NOMO-1 treated with dmso at 0.1 percent for 144 hours (cell line): ENCODE measurements around the gene LIPT2.
A peak's percentile ranks its signal among the peaks of the same experiment; 100 is the strongest.
"Not testable (repeated sequence)": the region's sequence is repeated elsewhere in the genome, so short reads cannot be mapped to it uniquely, and the experiment has no call there.

ENCODE experiments used
- DNase-seq: peaks from one replicate; lab custom pipeline; 2025; ENCODE audit not compliant: unreplicated experiment; lab: John Stamatoyannopoulos, UW

LIPT2 gene

DNA sequence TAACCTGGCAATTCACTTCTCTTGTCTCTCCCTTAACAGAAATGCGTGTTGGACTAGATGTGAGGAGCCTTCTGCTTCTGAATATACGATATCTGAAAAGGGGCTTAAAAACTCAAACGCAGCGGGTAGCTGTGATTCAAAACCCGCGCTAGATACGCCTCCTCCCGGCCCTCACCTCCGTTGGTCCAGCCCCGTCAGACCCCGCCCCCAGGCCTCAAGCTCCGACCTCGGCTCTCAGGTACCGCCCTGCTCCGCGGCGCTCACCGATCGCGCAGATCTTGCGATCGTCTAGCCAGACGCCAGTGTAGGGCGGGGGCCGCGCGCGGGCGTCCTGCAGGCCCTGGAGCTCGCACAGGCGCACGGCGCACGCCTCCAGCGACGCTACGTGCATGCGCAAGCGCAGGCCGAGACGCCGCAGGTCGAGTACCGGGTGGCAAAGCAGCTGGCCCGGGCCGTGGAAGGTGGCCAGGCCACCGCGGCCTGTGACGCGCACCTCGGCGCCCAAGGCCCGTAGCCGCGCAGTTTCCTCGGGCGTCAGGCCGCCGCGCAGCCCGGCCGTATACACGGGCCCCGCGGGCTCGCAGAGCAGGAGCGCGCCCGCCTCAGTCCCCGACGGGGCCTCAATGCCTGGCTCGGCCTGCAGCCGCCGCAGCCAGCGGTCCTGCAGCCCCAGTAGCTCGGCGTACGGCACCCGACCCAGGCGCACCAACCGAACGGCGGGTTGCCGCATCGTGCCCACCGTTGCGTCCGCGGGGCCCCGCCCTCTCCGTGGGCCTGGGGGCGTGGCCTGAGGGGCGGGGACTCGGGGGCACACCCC lies at the start of gene LIPT2:
TSS of gene LIPT2 (minus strand) at position 751 of the 817 bp plus-strand sequence. CDS start at position 730, 21 bp downstream.
- peak; percentile 98 for DNase-seq

DNA sequence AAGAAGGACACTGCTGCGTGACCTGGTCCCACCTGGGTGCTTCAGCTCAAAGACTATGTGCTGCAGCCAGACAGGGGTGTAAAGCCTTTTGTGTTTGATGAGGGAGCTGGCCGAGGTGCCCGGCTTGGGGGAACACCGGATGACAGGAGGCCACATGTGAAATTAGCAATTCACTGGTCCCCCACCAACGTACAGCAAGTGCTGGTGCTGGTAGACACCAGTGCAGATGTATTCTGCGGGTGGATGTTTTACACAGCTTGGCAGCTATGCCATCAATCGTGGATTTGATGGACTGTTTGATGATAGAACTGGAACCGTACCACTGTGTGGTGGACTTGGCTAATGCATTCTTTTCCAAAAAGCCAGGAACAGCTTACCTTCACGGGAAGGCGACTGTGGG lies 47.9 kb upstream of the LIPT2 start:
- DNase-seq = no peak

DNA sequence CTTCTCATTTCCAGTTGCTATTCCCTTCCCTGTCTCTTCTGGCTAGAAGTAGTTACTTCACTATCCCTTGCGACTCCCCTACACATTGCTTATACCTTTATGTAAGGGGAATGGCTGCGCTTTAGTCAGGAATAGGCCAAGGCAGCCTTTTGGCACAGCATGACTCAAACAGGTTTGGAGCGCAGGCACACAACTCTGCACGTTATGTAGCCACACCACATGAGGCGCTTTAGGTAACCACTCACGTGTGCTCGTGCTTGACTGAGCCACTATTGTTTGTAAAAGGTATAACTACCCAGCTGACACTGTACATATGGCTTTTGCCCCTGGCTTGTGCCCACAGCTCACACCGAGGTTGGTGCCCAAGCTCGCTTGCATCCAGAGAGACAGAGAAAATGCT lies 46.7 kb upstream of the LIPT2 start:
- DNase-seq = no peak

DNA sequence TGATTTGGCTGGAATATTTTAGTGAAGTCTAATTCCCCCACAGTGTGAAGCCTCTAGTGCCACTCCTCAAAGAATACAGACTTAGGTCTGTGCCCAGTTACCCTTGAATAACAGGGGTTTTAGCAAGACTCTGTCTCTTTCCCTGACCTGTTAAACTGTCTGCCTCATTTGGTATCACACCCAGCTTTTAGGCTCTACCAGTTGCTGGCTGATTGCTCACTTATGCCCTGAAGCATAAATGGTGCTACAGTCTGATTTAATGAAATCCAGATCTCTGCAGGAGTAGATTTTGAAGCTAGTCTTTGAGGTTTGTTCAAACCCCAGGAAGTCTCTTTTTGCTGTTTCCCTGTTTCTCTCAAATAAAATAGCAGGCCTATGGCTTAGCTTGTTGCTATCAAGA lies 45.2 kb upstream of the LIPT2 start:
- DNase-seq = no peak

DNA sequence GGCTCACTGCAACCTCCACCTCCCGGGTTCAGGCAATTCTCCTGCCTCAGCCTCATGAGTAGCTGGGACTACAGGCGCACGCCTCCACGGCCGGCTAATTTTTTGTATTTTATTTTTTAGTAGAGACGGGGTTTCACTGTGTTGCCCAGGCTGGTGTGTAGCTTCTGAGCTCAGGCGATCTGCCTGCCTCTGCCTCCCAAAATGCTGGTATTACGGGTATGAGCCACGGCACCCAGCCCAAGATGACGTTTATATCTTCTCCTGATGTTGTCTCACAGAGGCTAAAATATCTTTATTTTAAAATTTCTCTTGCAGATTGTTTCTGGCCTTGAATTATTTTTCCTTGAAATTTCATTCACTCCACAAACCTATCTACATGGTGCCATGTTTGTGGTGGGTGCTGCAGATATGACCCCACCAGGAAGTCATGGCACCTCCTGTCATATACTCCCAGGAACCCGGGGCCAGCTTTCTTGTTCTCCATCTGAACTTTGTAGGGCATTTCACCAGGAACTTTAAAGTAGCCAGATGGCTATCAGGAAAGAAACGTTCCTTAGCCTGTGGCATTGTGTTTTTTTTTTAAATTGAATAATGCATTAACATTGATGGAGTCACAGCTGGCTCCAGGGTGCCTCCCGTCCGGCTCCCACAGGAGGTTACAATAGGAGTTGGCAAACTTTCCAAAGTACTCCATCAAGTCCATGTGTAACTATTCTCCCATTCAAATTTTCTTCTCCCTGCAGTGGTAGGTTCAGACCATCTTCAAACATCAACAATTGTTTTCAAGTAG lies 42.0 kb upstream of the LIPT2 start:
- DNase-seq = no peak

DNA sequence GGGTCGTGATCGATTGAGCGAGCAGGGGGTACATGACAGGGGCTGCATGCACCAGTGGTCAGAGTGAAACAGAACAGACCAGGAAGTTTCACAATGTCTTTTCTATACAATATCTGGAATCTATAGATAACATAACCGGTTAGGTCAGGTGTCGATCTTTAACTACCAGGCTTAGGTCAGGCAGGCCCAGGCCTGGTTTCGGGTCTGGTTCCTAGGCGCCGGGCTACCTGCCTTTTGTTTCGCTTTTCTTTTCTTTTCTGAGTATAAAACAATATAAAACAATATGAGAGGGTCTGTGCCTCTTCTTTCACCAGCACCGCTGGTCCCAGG lies 41.4 kb upstream of the LIPT2 start:
- not testable (repeated sequence) for DNase-seq

DNA sequence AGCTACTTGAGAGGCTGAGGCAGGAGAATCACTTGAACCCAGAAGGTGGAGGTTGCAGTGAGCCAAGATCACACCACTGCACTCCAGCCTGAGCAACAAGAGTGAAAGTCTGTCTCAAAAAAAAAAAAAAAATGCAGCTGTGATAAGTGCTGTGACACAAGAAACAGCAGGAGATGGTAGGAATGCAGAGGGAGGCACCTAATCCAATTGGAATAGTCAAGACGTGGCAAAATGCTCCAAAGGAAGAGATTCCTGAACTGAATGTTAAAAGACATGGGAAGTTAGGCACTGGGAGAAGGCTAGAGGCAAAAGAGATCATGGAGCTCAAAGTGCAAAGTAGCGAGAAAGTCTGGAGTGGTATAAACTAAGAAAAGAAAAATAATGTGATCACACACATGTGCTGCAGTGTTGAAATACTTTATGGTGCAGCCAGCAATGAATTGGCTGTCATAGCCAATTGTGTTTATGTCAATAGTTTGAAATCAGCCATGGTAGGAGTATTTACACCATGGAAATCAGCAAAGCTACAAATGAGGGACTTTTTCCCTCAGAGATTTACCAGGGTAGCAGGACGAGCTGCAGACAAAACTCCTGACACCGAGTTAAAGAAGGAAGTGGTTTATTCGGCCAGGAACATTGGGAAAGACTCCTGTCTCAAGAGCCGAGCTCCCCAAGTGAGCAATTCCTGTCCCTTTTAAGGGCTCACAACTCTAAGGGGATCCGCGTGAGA lies 40.9 kb upstream of the LIPT2 start:
- DNase-seq = no peak

DNA sequence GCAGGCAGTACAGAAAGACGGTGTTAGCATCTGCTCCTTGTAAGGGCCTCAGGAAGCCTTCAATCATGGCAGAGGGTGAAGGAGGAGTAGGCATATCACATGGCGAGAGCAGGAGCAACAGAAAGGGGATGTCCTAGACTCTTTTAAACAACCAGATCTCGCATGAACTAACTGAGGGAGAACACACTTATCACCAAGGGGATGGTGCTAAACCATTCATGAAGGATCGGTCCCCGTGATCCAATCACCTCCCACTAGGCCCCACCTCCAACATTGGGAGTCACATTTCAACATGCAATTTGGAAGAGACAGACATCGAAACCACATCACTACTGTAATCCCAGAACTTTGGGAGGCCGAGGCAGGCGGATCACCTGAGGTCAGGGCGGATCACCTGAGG lies 39.9 kb upstream of the LIPT2 start:
- DNase-seq = no peak

DNA sequence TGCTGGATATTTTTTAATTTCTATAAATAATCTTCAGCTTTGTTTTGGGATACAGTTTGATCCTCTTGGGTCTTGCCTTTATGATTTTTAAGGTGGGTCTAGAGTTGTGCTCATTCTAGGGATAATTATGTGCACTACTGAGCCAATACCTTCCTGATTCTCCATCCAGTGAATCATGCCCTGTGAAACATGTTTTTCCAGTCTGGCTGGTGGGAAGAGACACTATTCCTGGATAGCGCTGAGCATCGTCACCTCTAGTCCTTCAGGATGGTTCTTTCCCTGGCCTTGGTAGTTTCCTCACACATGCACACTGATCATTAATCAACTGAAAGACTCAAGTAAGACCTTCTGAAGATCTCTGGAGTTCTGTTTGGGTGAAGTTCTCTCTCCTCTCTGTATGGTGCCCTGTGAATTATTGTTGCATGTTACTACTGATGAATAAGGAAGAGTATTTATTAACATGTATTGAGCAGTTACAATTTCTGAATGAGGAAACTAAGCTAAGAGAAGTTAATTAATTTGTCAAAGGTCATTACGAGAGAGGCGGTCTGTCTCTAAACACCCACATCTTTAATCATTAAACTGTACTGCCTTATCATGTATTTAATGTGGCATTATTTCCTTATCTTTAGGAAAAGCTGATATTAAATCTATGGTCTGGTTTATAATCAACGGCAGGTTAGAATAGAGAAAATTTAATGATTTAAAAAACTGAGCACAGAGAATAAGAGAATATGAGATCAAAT lies 39.1 kb upstream of the LIPT2 start:
- DNase-seq = no peak

DNA sequence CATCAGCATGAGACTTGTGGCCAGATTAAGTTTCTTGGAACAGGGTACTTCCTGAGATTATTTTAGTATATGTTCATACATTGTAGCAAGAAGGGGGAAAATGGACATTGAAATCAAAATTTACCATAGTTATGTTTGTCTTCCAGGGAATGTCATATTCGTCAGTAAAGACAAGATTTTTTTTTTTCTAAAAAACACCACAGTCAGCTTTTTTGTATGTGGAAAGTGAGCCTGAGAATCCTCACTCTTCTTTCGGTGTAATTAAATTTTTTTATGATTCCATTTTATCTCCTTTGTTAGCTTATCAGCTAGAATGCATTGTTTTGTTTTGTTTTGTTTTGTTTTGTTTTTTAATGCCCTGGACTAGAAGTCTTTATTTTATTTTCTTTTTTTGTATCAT lies 31.5 kb upstream of the LIPT2 start:
- no peak for DNase-seq

DNA sequence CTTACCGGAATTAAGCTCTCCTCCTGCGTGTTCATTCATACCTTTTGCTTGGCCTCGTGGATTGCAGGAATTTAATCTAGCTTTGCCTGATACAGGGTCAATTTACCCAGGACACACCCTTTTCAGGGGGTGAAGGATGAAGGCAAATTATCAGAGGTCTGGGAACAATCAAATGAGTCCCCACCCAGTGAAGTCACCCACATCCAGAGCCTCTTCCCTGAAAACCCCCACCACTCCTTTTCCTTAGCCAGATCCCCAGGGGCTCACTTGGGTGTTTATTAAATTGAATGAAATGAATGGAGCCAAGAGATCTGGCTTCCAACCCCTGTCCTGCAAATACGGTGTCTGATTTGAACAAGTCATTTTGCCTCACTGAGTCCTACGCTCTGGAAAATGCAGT lies 31.0 kb upstream of the LIPT2 start:
- DNase-seq = no peak

DNA sequence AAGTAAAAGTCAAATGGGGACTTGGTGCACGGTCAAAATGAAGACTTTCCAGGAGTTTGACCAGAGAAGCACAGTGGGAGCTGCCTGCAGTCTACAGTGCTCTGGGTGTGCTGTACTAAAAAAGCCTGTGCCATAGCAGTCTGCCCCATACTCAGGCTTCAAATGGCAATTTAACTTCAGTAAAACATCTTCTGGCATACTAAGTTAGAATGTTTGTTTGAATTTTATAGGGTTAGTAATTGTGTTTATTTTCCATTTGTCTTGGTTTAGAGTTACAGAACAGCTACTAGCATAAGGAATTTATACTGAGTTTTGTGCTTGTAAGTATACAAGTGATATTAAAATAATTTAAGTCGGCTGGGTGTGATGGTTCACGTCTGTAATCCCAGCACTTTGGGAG lies 29.3 kb upstream of the LIPT2 start:
- DNase-seq = no peak

DNA sequence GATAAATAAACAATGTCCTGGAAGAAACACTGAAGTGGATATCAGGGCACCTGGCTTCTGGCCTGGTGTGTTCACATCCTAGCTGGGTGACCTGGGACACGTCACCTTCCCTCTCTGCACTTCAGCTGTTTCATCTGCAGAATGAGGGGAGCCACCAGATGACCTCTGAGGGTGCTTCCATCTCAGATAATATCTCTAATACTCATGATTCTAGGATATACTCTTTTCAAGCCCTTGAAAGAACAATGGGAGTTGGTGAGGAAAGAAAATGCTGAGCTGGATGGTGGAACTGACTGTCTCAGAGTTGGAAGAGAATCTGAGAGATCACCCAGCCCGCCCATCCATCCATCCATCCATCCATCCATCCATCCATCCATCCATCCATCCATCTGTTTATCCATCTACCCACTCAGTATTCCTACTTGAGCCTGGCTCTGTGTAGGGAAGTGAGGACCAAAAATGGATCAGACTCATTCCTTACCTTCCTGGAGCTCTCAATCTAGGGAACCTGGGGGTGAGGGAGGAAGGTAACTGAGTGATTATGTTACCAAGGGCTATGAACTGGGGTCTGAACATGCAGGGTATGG lies 28.2 kb upstream of the LIPT2 start:
- no peak for DNase-seq

DNA sequence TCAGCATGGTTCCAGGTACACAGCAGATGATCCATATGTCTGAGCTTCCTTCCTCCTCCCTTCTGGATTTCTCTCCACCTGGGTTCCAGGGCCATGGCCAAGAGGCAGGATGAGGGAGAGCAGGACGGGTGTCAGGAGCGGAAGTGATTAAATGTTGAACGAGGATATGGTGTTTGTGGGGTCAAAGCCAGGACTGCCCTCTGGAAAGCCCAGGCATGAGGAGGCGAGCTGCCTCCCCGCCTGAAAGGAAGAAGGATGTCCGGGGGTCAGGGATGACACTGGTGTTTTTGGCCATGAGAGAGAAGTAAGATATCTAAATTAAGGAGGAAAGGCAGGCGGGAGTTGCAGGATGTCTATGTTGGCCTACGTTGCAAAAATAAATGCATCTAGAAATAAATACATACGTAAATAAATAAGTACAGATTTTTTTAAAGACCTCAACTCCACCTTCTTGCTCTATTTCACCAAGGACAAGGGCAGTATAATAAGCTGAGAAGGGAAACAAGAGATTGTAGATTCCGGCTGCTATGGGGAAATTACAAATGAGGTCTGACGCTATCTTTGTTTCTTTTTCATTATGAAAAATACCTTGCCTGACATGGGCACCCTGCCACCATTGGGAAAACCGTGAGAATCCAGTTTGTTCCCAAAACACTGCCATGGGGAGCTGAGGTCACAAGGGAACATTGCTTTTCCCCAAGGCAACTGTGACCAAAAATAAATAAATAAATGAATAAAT lies 27.6 kb upstream of the LIPT2 start:
- no peak for DNase-seq

DNA sequence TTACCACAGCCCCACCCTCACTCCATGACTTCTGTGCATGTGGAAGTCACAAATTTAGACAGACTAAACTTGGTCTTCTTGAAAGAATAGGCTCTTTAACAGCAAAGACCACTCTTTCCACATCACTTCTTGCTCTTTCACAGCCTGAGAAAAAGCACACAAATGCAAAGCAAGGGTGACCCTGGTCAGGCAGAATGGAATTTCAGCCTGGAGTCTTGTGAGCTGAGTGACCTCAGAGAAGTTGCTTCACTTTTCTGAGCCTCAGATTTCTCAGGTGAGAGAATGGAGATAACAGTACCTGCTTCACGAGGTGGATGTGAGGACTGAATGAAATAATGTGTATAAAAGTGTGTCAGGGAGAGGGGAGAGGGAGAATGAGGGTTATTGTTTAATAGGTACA lies 26.8 kb upstream of the LIPT2 start:
- DNase-seq = no peak

DNA sequence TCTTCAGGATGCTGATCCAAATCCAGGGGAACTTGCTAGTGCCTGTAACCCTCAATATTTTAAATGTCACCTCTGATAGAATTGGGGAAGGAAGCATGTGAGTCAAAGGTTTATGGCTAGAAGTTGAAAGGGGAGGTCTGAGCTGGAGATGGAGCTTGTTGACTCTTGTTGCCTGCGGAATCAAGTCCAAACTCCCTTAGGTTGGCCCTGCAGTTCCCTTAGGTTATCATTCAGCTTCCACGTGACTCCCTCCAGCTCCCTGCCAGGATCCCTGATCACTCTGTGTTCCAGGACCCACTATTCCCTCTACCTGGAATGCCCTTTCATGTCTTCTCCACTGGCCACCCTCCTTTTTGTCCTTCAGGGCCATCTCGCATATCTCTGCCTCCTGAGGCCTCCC lies 26.2 kb upstream of the LIPT2 start:
- no peak for DNase-seq

DNA sequence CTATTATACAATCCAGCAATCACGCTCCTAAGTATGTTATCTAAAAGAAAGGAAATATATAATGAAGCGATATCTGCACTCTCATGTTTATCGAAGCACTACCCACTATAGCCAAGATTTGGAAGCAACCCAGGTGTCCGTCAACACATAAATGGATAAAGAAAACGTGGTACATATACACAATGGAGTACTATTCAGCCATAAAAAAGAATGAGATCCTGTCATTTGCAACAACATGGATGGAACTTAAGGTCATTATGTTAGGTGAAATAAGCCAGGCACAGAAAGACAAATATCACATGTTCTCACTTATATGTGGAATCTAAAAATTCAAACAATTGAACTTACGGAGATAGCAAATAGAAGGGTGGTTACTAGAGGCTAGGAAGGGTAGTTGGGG lies 24.1 kb upstream of the LIPT2 start:
- not testable (repeated sequence) for DNase-seq

DNA sequence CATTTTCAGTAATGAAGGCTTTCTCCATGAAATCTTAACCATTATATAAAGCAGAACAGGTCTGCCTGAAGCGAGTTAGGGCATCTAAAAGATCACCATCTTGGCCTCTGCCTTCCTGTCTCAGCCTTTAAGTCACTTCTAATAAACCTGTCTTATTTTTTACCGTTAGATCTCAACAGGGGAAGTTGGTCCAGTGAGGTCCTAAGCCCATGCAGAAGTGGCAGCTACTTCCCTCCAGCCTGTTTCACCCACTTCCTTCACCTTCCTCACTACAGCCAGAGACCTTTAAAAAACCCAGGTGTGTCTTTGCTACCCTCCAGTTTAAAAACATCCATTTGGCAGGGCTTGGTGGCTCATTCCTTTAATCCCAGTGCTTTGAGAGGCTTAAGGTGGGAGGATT lies 14.1 kb upstream of the LIPT2 start:
- DNase-seq = no peak

DNA sequence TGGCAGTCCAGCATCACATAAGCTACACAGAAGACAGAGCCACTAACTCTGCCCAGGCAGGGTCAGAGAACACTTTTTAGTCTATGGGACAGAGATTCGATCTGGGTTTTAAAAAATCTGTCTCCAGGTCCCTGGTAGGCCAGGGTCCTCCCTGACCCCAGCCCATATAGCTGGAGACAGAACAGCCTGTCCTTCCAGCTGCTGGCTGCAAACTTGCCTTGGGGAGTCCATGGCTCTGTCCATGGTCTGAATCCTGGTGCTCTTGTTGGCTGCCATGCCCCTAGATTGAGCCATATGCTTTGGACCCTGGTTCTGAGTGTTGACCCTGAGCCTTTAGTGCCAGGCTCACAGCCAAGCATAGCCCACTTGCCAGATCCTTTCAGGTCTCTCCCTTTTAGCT lies 13.3 kb upstream of the LIPT2 start:
- DNase-seq = no peak

DNA sequence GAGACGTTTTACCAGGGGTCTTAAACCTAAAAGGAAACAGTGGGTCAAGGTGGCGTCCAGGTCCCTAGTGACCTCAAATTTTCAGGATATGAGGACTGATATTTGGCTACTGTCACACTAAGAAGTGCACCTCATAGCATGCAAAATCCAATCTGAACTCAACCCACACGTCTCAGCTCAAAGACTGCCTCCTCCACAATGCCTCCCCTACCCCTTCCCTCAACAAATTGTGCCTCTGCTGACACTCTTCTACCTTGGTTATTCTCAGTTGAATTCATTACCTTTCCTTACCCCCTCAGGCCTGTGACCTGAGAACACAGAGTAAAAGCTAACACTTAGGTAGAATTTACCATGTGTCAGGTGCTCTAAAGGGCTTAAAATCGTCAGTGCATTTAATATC lies 12.4 kb upstream of the LIPT2 start:
- DNase-seq = no peak
